ENCODE results near the gene SPATA25. TPM values are rescaled to one million over a fixed set of nuclear protein-coding genes. Genes with fewer than 3 reads are reported as not detected.

SPATA25 gene
- total RNA-seq, 1 donor from 2014 or later: 2.0 TPM

GRCh38 chr20:45852326-45852725 lies 35.1 kb downstream of the SPATA25 start:
- no peak for DNase-seq (ENCODE audit: missing footprints)

GRCh38 chr20:45851501-45851900 lies 35.9 kb downstream of the SPATA25 start:
- intact Hi-C loops (cut with DNase I): no loop called here
- DNase-seq (ENCODE audit: missing footprints) (no peak), ATAC-seq (no peak)

More at GRCh38 chr20:45852326-45852725, 35.1 kb downstream of the SPATA25 start:
- no peak for ATAC-seq
- intact Hi-C loops (cut with DNase I): no loop called here

- peak; percentile 55 for ATAC-seq
- no peak for DNase-seq (ENCODE audit: missing footprints)
- intact Hi-C loops (cut with DNase I): no loop called here
Measured at GRCh38 chr20:45850926-45851325, 36.5 kb downstream of the SPATA25 start.

DNA sequence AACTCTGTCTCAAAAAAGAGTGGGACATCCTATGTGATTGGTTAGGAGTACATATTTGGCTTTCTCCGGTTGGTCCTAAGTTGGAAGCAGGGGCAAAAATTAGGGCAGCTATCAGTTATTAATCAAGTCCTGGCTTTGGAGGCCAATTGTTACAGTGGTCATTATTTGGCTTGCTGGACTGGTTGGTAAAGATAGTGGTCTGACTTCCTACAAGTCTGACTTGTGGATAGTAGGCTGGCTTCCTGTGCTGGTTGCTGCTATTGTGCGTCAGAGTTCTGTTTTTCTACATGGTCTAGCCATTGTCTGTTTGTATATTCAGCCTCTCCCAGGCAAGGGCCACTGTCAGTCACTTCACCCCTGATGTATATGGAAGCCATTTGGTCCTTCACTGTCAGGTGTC lies 37.2 kb downstream of the SPATA25 start:
- ATAC-seq (no peak), DNase-seq (ENCODE audit: missing footprints) (no peak)
- intact Hi-C loops (cut with DNase I): no loop called here

DNA sequence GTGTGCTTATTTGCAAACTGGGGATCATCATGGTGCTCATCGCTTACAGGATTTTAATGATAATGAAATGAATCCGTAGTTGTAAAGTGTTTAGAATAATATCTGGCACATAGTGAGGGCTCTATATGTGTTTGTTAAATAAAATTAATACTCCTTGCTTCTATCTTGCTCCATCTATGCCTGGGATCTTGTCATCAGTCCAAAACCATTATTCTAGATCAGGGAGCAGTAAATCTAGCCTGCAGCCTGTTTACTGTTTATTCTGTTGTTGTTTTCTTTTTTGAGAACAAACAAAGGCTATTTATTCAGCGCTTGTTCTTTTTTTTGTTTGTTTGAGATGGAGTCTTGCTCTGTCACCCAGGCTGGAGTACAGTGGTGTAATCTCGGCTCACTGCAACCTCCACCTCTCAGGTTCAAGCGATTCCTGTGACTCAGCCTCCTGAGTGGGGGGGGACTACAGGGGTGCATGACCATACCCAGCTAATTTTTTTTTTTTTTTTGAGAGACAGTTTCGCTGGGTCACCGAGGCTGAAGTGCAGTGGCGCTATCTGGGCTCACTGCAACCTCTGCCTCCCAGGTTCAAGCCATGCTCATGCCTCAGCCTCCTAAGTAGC lies 38.3 kb downstream of the SPATA25 start:
- intact Hi-C loops (cut with DNase I): no loop called here
- no peak for DNase-seq (ENCODE audit: missing footprints)
- ATAC-seq: no peak

GRCh38 chr20:45848421-45848820 lies 39.0 kb downstream of the SPATA25 start:
- DNase-seq (ENCODE audit: missing footprints) (no peak), ATAC-seq (no peak)
- intact Hi-C loops (cut with DNase I): no loop called here

GRCh38 chr20:45845452-45845851 lies 42.0 kb downstream of the SPATA25 start:
- no peak for DNase-seq (ENCODE audit: missing footprints)
- no peak for ATAC-seq
- intact Hi-C loops (cut with DNase I): no loop called here

- no peak for ATAC-seq
Measured at GRCh38 chr20:45843506-45843905, 43.9 kb downstream of the SPATA25 start.

GRCh38 chr20:45842169-45842812 lies 45.1 kb downstream of the SPATA25 start:
- intact Hi-C loops (cut with DNase I): no loop called here

More at GRCh38 chr20:45843506-45843905, 43.9 kb downstream of the SPATA25 start:
- intact Hi-C loops (cut with DNase I): no loop called here
- DNase-seq (ENCODE audit: missing footprints): no peak

GRCh38 chr20:45841407-45842129 lies 45.9 kb downstream of the SPATA25 start:
- ATAC-seq: no peak
- intact Hi-C loops (cut with DNase I): no loop called here
- DNase-seq (ENCODE audit: missing footprints): no peak

More at GRCh38 chr20:45842169-45842812, 45.1 kb downstream of the SPATA25 start:
- ATAC-seq (peak; percentile 35), DNase-seq (ENCODE audit: missing footprints) (no peak)

DNA sequence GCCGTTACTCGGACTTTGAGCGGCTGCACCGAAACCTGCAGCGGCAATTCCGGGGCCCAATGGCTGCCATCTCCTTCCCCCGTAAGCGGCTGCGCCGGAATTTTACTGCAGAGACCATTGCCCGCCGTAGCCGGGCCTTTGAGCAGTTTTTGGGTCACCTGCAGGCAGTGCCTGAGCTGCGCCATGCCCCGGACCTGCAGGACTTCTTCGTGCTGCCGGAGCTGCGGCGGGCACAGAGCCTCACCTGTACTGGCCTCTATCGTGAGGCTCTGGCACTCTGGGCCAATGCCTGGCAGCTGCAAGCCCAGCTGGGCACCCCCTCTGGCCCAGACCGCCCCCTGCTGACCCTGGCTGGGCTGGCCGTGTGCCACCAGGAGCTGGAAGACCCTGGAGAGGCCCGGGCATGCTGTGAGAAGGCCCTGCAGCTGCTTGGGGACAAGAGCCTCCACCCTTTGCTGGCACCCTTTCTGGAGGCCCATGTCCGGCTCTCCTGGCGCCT lies 46.7 kb downstream of the SPATA25 start:
- intact Hi-C loops (cut with DNase I): no loop called here
- no peak for DNase-seq (ENCODE audit: missing footprints)
- no peak for ATAC-seq

DNA sequence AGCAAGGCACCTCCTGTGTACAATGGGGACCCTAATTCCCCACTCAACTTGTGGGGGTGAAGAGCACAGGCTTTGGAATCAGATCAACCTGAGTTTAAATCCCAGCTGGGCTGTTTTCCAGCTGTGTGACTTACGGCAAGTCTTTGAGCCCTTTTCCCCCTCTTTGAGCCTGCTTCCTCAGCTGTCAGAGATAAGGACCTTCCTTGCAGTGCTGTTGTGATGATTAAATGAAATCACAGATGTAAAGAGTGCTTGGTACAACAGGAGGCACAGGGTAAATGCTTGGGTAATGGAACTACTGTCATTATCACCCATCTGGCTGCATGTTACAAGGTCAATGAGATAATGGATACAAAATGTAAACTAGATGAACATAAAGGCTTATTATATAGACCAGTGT lies 50.6 kb downstream of the SPATA25 start:
- DNase-seq (ENCODE audit: missing footprints) (no peak), ATAC-seq (no peak)
- intact Hi-C loops (cut with DNase I): no loop called here

Other genes with a start within 250 kb of the SPATA25 start
- gene WFDC11, start 217.4 kb downstream of the SPATA25 start, total RNA-seq: not detected
- not detected for gene WFDC13, start 185.6 kb downstream of the SPATA25 start, total RNA-seq
- gene WFDC10B, start 182.6 kb downstream of the SPATA25 start, total RNA-seq: not detected
- not detected for gene SPINT4, start 165.3 kb downstream of the SPATA25 start, total RNA-seq
- gene WFDC3, start 95.7 kb downstream of the SPATA25 start, total RNA-seq: 1.1 TPM
- 12.4 TPM for gene DNTTIP1, start 95.7 kb downstream of the SPATA25 start, total RNA-seq
- 1.7 TPM for gene UBE2C, start 75.0 kb downstream of the SPATA25 start, total RNA-seq
- gene TNNC2, start 60.3 kb downstream of the SPATA25 start, total RNA-seq: not detected
- 22.5 TPM for gene SNX21, start 53.8 kb downstream of the SPATA25 start, total RNA-seq
- gene ACOT8, start 30.2 kb downstream of the SPATA25 start, total RNA-seq: 29.4 TPM
- gene ZSWIM3, start 30.0 kb downstream of the SPATA25 start, total RNA-seq: 2.1 TPM
- 11.4 TPM for gene ZSWIM1, start 6.4 kb downstream of the SPATA25 start, total RNA-seq
- gene NEURL2, start 3.6 kb upstream of the SPATA25 start, total RNA-seq: 5.0 TPM
- 113 TPM for gene CTSA, start 3.7 kb upstream of the SPATA25 start, total RNA-seq
- 156 TPM for gene PLTP, start 24.5 kb upstream of the SPATA25 start, total RNA-seq
- gene PCIF1, start 47.1 kb upstream of the SPATA25 start, total RNA-seq: 22.5 TPM
- gene ZNF335, start 84.6 kb upstream of the SPATA25 start, total RNA-seq: 9.7 TPM
- gene MMP9, start 121.3 kb upstream of the SPATA25 start, total RNA-seq: 1.1 TPM
- not detected for gene SLC12A5, start 141.6 kb upstream of the SPATA25 start, total RNA-seq
- gene NCOA5, start 202.3 kb upstream of the SPATA25 start, total RNA-seq: 19.4 TPM
- 8.0 TPM for gene CD40, start 230.7 kb upstream of the SPATA25 start, total RNA-seq